K562 (cell line): ENCODE results near the gene PIAS3. TPM values are rescaled to one million over a fixed set of nuclear protein-coding genes. Genes with fewer than 3 reads are reported as not detected.

Source experiments
- C11orf30 ChIP-seq: fragments of 450-650 bp; IDR thresholded peaks from 2 replicates; pipeline ENCODE4 v1.6.1; 2016; ENCODE audit warnings: low read depth, mild to moderate bottlenecking
- CXXC5 ChIP-seq: fragments of 250-450 bp; sonication (Bioruptor Pico); IDR thresholded peaks from 2 replicates; pipeline ENCODE4 v1.8.0; 2022; ENCODE audit warnings: inconsistent platforms, mild to moderate bottlenecking, moderate library complexity
- FOXA1 ChIP-seq: fragments of 450-650 bp; IDR thresholded peaks from 2 replicates; pipeline ENCODE4 v1.6.1; 2016; ENCODE audit warnings: mild to moderate bottlenecking, borderline replicate concordance
- FOXK1 ChIP-seq: sonication (generic); formaldehyde crosslinking; IDR thresholded peaks from 2 replicates; pipeline ENCODE4 v1.8.0; 2022; ENCODE audit warnings: missing genetic modification reagents, mild to moderate bottlenecking, borderline replicate concordance
- GATAD2B ChIP-seq: fragments of 450-650 bp; IDR thresholded peaks from 2 replicates; pipeline ENCODE4 v1.6.1; 2017; ENCODE audit warnings: mild to moderate bottlenecking, borderline replicate concordance
- HIVEP1 ChIP-seq: fragments of 250-450 bp; sonication (Bioruptor Pico); IDR thresholded peaks from 2 replicates; pipeline ENCODE4 v1.4.0; 2020; ENCODE audit warnings: mild to moderate bottlenecking
- HNRNPH1 ChIP-seq: fragments of 200-400 bp; formaldehyde crosslinking; optimal IDR thresholded peaks from 2 replicates; pipeline ENCODE3; 2017; ENCODE audit warnings: low read depth, mild to moderate bottlenecking, low read length, moderate library complexity
- LCOR ChIP-seq: sonication (generic); formaldehyde crosslinking; IDR thresholded peaks from 2 replicates; pipeline ENCODE4 v1.8.0; 2022; ENCODE audit warnings: mild to moderate bottlenecking, missing genetic modification reagents
- MAFF ChIP-seq: IDR thresholded peaks from 2 replicates; pipeline ENCODE4 v1.6.1; 2012; ENCODE audit warnings: low read length, improper control_type of control experiment
- NFXL1 ChIP-seq: fragments of 450-650 bp; formaldehyde crosslinking; IDR thresholded peaks from 2 replicates; pipeline ENCODE4 v1.4.0; 2021; ENCODE audit warnings: mild to moderate bottlenecking
- OTX1 ChIP-seq: fragments of 450-650 bp; formaldehyde crosslinking; IDR thresholded peaks from 2 replicates; pipeline ENCODE4 v1.4.0; 2022; ENCODE audit warnings: mild to moderate bottlenecking
- POLR2AphosphoS5 ChIP-seq: IDR thresholded peaks from 2 replicates; pipeline ENCODE4 v1.6.1; 2011; ENCODE audit warnings: mild to moderate bottlenecking, low read depth, low read length, moderate library complexity; ENCODE audit not compliant: control insufficient read depth, insufficient read depth
- POLR2B ChIP-seq: fragments of 450-650 bp; IDR thresholded peaks from 2 replicates; pipeline ENCODE4 v1.6.1; 2018; ENCODE audit warnings: low read depth; ENCODE audit not compliant: partially characterized antibody
- POLR2G ChIP-seq: fragments of 200-400 bp; formaldehyde crosslinking; IDR thresholded peaks from 2 replicates; pipeline ENCODE4 v1.6.1; 2017; ENCODE audit warnings: low read depth, mild to moderate bottlenecking, antibody characterized with exemption, low read length, moderate library complexity
- PRMT5 ChIP-seq: sonication (generic); formaldehyde crosslinking; IDR thresholded peaks from 2 replicates; pipeline ENCODE4 v1.5.0; 2020; ENCODE audit warnings: missing genetic modification reagents
- SMARCA5 ChIP-seq: fragments of 450-650 bp; IDR thresholded peaks from 2 replicates; pipeline ENCODE4 v1.6.1; 2016
- SRSF7 ChIP-seq: fragments of 200-400 bp; formaldehyde crosslinking; optimal IDR thresholded peaks from 2 replicates; pipeline ENCODE3; 2017; ENCODE audit warnings: mild to moderate bottlenecking, low read depth, low read length
- TSC22D4 ChIP-seq: fragments of 450-650 bp; IDR thresholded peaks from 2 replicates; pipeline ENCODE4 v1.6.1; 2016; ENCODE audit warnings: missing genetic modification characterization, missing biosample characterization, control low read depth
- ZNF165 ChIP-seq: fragments of 250-450 bp; sonication (Bioruptor Pico); IDR thresholded peaks from 2 replicates; pipeline ENCODE4 v1.4.0; 2020; ENCODE audit warnings: borderline replicate concordance
- ZNF589 ChIP-seq: fragments of 200-800 bp; sonication (Bioruptor generic); IDR thresholded peaks from 2 replicates; pipeline ENCODE4 v1.6.1; 2016; ENCODE audit warnings: low read depth, missing genetic modification characterization, missing compliant biosample characterization
- ZNF830 ChIP-seq: fragments of 250-450 bp; sonication (Bioruptor Pico); IDR thresholded peaks from 2 replicates; pipeline ENCODE4 v1.5.0; 2021; ENCODE audit warnings: mild to moderate bottlenecking
- polyA plus RNA-seq, 8 experiments: library from polyadenylated mRNA; depleted of rRNA in 4 of 8; stranded (reverse) in 5 of 8; unstranded in 3 of 8; fragments of >200 nt; fragmentation: Nextera tagmentation in 2 of 8; fragmentation: Illumina TruSeq in 1 of 8; extraction: Ambion mirVana in 2 of 8; extraction: Trizol in 1 of 8; gene quantifications; 2 replicates each; pipeline versions ENCODE4 v1.2.1 to v1.2.3, GENCODE V29; 2011 to 2014; ENCODE audit warnings: inconsistent platforms in 1 of 8, missing spikeins in 1 of 8
- total RNA-seq, 7 experiments: library from RNA; depleted of rRNA in 6 of 7; stranded (reverse); fragments of >200 nt in 6 of 7; fragmentation: Illumina TruSeq in 2 of 7; extraction: Trizol in 2 of 7; gene quantifications; 2 replicates each; pipeline versions ENCODE4 v1.2.1 to v1.2.3, GENCODE V29; 2011 to 2021; ENCODE audit warnings: low replicate concordance in 1 of 7
- TF ChIP-seq, protein P1 (sequence below): fragments of 450-650 bp; formaldehyde crosslinking; IDR thresholded peaks from 2 replicates; pipeline ENCODE4 v1.4.0; 2022; ENCODE audit warnings: missing genetic modification characterization
- TF ChIP-seq, protein P2 (sequence below): sonication (generic); formaldehyde crosslinking; IDR thresholded peaks from 2 replicates; pipeline ENCODE4 v1.8.0; 2022; ENCODE audit warnings: mild to moderate bottlenecking, missing genetic modification reagents, borderline replicate concordance
- TF ChIP-seq, protein P3 (sequence below): fragments of 450-650 bp; IDR thresholded peaks from 2 replicates; pipeline ENCODE4 v1.6.1; 2016; ENCODE audit warnings: low read depth, mild to moderate bottlenecking, moderate library complexity
- TF ChIP-seq, protein P4 (sequence below): IDR thresholded peaks from 2 replicates; pipeline ENCODE4 v1.6.1; 2011; ENCODE audit not compliant: insufficient read length; ENCODE audit errors: extremely low read depth
- TF ChIP-seq, protein P5 (sequence below): sonication (generic); formaldehyde crosslinking; IDR thresholded peaks from 2 replicates; pipeline ENCODE4 v1.9.0; 2022; ENCODE audit warnings: mild to moderate bottlenecking, missing genetic modification reagents

Gene PIAS3
- total and polyA plus RNA-seq, 9 of the 15 experiments (the other 6 are each of a cell fraction or from before 2014, with no cell fraction given) = 1.1 to 25.6 (median 7.9) TPM

DNA sequence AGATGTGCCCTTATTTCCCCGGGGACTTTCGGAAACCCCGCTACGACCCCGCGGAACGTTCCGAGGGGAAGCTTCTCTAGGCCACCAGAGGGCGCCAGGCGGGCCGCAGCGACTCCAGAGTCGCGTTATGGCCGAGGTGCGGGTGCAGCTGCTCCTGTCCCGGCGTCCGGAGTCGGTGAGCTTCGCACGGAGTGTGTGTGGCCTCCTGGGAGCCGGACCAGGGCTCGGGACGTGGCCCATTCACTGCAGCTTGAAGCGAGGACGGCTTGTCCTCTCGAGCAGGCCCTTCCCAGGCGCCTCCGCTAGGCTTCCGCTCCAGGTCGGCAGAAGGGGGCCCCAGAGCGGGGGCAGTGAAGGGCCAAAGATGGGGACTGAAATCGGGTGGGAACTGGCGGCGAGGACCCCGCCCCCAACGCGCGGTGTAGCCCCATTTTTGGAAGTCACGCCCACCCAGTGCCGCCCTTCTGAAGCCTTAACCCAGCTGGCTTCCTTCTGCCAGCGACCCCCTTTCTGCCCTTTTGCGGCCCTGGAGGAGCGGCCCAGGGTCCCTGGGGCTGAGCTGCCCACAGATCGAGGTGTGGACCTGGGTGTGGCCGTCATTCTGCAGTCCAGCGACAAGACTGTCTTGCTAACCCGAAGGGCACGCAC is 13.2 kb downstream of the PIAS3 start, which contains the start of gene NUDT17 (continued):
- TF ChIP-seq, protein P1, sequence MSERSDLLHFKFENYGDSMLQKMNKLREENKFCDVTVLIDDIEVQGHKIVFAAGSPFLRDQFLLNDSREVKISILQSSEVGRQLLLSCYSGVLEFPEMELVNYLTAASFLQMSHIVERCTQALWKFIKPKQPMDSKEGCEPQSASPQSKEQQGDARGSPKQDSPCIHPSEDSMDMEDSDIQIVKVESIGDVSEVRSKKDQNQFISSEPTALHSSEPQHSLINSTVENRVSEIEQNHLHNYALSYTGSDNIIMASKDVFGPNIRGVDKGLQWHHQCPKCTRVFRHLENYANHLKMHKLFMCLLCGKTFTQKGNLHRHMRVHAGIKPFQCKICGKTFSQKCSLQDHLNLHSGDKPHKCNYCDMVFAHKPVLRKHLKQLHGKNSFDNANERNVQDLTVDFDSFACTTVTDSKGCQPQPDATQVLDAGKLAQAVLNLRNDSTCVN (CRISPR knock-in tag) = no peak
- TF ChIP-seq LCOR (CRISPR knock-in tag) = peak; percentile 21; the same call in 1 of the 2 replicates
- TF ChIP-seq, protein P2, sequence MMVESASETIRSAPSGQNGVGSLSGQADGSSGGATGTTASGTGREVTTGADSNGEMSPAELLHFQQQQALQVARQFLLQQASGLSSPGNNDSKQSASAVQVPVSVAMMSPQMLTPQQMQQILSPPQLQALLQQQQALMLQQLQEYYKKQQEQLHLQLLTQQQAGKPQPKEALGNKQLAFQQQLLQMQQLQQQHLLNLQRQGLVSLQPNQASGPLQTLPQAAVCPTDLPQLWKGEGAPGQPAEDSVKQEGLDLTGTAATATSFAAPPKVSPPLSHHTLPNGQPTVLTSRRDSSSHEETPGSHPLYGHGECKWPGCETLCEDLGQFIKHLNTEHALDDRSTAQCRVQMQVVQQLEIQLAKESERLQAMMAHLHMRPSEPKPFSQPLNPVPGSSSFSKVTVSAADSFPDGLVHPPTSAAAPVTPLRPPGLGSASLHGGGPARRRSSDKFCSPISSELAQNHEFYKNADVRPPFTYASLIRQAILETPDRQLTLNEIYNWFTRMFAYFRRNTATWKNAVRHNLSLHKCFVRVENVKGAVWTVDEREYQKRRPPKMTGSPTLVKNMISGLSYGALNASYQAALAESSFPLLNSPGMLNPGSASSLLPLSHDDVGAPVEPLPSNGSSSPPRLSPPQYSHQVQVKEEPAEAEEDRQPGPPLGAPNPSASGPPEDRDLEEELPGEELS (CRISPR knock-in tag) = no peak
- no peak; the same call in 1 of the 2 replicates for TF ChIP-seq ZNF589 (CRISPR knock-in tag)
- no peak for TF ChIP-seq TSC22D4 (tag)
- no peak for TF ChIP-seq HNRNPH1
- TF ChIP-seq C11orf30 = no peak
- no peak; the same call in 1 of the 2 replicates for TF ChIP-seq SMARCA5
- no peak for TF ChIP-seq PRMT5 (CRISPR knock-in tag)
- TF ChIP-seq POLR2G = peak; percentile 93
- TF ChIP-seq SRSF7 = no peak
- TF ChIP-seq ZNF830 (CRISPR knock-in tag) = no peak
- no peak for TF ChIP-seq FOXK1
- no peak for TF ChIP-seq FOXA1
- peak; percentile 54; the same call in 1 of the 2 replicates for TF ChIP-seq OTX1 (CRISPR knock-in tag)
- no peak for TF ChIP-seq HIVEP1
- TF ChIP-seq, protein P3, sequence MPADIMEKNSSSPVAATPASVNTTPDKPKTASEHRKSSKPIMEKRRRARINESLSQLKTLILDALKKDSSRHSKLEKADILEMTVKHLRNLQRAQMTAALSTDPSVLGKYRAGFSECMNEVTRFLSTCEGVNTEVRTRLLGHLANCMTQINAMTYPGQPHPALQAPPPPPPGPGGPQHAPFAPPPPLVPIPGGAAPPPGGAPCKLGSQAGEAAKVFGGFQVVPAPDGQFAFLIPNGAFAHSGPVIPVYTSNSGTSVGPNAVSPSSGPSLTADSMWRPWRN = no peak
- TF ChIP-seq, protein P4, sequence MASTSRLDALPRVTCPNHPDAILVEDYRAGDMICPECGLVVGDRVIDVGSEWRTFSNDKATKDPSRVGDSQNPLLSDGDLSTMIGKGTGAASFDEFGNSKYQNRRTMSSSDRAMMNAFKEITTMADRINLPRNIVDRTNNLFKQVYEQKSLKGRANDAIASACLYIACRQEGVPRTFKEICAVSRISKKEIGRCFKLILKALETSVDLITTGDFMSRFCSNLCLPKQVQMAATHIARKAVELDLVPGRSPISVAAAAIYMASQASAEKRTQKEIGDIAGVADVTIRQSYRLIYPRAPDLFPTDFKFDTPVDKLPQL = no peak
- TF ChIP-seq POLR2AphosphoS5 = peak; percentile 38; the same call in 1 of the 2 replicates
- peak; percentile 94 for TF ChIP-seq CXXC5 (CRISPR knock-in tag)
- no peak for TF ChIP-seq NFXL1
- TF ChIP-seq, protein P5, sequence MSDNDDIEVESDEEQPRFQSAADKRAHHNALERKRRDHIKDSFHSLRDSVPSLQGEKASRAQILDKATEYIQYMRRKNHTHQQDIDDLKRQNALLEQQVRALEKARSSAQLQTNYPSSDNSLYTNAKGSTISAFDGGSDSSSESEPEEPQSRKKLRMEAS (CRISPR knock-in tag) = peak; percentile 38; the same call in 1 of the 2 replicates
- TF ChIP-seq POLR2B = peak; percentile 37
- TF ChIP-seq GATAD2B = peak; percentile 73; the same call in 1 of the 2 replicates
- TF ChIP-seq MAFF = no peak
- TF ChIP-seq ZNF165 (CRISPR knock-in tag) = no peak
